Uterus (tissue), 2 donors: ENCODE results near the gene APCDD1.

Source experiments
- CTCF ChIP-seq, 4 experiments: fragments of 200-600 bp in 2 of 4; fragments of 450-650 bp in 2 of 4; sonication (generic) in 2 of 4; IDR thresholded peaks; one replicate each; pipeline ENCODE4 v1.5.1; 2016 to 2019; ENCODE audit warnings: antibody characterized with exemption in 4 of 4, mild to moderate bottlenecking in 2 of 4, moderate library complexity in 1 of 4
- POLR2A ChIP-seq, 2 donors: fragments of 450-650 bp; IDR thresholded peaks; one replicate each; pipeline ENCODE4 v1.6.1; 2016; ENCODE audit warnings: antibody characterized with exemption in 2 of 2, mild to moderate bottlenecking in 1 of 2, moderate library complexity in 1 of 2

GRCh38 chr18:10470429-10470828, 16.0 kb downstream of the APCDD1 start:
- TF ChIP-seq POLR2A (IDR thresholded peaks at IDR 0.05) (no peak), CTCF (IDR thresholded peaks at IDR 0.05) (no peak)
